DMS79 (cell line): Measurements from ENCODE around the gene FMN1.
"Not testable (repeated sequence)": the region's sequence is repeated elsewhere in the genome, so short reads cannot be mapped to it uniquely, and the experiment has no call there.

ENCODE experiments used
- DNase-seq: peaks from one replicate; lab custom pipeline; 2025; lab: John Stamatoyannopoulos, UW

Gene FMN1

DNA sequence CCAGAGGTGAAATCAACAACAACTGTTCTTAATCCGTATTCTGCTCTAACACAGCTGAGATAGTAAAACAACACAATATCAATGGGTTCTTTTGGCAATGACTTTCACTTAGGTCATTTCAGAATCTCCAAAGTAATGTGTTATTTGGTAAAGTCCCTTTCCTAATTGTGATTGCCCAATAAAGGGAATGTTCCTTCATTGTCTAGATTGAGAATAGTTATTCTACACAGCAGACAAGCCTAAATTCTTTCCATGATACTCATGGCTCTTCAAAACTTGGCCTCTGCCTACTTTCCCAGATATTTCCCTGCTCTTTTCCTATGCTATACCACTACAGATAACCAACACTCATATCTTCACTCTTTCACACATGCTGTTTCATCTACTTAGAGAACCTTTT is 219.8 kb downstream of the FMN1 start:
- no peak for DNase-seq

DNA sequence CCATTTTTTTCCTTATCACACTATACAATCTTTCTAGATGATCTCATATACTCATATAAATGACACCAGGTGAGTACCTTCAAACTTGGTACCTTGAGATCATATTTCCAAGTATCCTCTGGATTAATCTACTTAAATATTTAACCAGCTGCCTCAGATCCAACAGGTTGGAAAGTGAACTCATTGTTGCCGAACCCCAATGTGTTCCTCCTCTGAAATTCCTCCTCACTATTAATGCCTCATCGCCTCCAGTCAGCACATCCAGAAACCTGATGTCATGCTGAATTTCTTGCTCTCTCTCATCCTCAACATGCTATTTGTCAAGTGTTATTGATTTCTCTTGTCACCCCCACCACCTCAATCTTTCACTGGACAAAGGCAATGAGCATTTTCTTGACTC is 221.8 kb downstream of the FMN1 start:
- DNase-seq, result no peak

GRCh38 chr15:32970847-32971246 is 223.7 kb downstream of the FMN1 start:
- no peak for DNase-seq

DNA sequence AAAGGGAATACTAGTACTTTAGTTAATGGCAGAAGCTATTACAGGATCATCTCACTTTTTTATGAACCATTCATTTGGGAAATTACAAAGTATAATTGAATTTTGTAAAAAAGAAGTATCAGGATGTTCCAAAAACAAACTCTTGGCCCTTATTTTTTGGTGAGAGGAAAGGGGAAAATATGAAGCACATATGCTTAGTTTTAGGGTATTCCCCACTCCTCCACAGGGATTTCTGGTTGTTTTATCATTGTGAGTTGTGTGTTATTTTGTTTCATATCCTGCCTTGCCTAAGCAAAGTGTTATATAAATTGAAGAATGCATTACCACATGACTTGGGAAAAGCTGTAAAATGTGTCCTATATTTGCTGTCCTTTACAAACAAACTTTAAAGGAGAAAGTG is 227.0 kb downstream of the FMN1 start:
- no peak for DNase-seq

DNA sequence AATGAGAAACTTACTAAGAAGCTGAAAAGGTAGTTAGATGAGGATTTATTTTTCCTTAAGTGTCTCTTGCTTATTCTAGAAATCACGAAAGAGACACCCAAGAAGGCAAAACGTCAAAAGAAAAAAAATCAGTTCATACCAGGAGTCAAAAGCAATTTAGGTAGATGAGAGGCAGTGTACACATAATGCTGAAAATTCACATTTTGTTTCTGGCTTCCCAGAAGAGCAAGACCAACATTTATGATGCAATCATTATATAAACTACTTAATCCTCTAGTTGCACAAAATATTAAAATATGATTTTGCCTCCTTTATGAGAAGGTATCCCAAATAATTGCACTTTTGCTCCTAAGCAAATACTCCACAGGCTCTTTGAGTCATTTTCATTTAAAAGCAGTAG is 228.0 kb downstream of the FMN1 start:
- DNase-seq, result no peak

- no peak for DNase-seq
Observed at GRCh38 chr15:32965897-32966296, 228.6 kb downstream of the FMN1 start.

GRCh38 chr15:32959077-32959476 is 235.4 kb downstream of the FMN1 start:
- peak; percentile 11 for DNase-seq

DNA sequence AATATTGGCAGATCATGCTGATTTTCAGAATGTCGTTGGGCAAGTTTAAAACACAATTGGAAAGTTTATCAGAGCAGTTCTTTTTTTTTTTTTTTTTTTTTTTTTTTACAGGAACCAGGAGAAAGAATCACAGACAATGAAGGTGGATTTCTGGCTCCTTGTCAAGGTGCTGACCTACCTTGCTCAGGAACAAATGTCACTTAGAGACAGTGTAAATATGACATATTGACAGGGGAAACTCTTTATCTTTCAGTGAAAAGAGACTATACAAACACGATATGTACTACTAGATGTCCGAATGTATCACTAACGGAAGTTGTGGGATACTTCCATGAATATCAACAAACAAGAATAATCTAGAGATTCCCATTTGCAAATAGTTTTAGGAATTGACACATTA is 237.3 kb downstream of the FMN1 start:
- DNase-seq, result no peak

DNA sequence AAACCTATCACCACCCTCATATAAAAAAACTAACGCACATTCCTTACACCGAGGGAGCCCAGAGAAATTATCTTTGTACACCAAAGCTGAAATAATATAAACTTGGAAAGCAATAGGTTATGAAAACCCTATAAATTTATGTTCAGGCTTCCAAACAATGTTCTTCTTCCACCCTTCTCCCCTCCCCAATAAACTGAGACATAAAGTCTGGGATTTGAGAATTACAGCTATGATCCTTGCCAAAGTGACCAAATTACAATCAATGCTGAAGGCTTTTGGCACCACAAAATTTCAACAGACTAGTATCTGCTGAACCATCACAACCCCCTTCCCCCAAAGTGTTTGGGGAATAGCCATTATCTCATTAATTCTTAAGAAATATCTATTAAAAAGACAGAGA is 237.8 kb downstream of the FMN1 start:
- DNase-seq, result no peak

GRCh38 chr15:32956006-32956405 is 238.5 kb downstream of the FMN1 start:
- no peak for DNase-seq

DNA sequence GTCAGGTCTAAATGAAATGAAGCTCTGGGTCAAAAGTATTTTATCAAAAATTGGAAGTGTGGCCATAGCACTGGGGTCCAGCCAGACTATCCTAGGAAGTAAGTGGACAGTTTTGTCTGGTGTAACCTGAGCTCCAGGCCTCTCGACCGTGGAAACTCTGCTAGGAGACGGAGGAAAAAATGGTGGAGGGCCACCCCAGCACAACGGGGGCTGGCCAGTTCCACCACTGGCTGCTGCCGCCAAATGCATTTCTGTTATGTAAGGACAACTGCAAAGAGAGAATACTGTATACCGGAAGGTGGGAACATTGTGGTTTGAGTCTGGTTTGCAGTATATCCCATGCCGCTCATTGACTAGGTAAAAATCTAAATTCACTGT is 241.0 kb downstream of the FMN1 start:
- no peak for DNase-seq

DNA sequence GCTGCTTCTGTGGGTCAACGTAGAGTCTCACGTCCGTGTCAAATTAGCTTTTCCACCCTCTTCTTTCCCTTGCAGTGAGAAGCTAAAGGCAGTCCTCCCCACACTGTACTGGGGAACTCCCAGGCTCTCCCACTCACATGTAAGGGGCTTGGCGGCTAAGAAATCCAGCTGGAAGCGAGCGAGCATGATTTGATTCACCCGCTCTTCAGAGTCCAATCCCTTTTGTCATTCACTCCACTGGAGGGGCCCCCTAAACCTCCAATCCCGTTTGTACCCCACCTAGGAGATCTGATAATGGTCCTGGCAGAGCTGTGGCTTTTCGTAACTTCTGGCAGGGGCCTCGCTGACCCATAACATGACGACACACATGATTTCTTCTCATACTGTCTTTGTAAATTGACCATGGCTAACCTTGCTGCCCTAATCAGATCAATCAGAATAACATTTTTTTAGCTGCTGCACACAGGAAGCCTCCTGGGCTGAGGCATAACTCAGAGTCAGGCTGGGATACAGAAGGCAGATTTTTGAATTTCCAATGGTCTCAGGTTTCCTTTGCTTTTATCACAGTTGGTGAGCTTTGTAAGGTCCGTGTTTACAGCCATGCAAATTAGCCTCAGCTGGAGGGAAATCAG is 241.5 kb downstream of the FMN1 start:
- DNase-seq, result no peak

- DNase-seq, result no peak
Observed at GRCh38 chr15:32951736-32952464, 242.6 kb downstream of the FMN1 start.

DNA sequence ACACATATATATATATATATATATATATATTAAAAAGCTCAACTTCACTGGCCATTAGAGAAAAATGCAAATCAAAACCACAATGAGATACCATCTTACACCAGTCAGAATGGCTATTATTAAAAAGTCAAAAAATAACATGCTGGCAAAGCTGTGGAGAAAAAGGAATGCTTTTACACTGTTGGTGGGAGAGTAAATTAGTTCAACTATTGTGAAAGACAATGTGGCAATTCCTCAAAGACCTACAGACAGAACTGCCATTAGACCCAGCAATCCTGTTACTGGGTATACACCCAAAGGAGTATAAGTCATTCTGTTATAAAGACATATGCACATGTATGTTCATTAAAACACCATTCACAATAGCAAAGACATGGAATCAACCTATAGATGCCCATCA is 244.5 kb downstream of the FMN1 start:
- not testable (repeated sequence) for DNase-seq

DNA sequence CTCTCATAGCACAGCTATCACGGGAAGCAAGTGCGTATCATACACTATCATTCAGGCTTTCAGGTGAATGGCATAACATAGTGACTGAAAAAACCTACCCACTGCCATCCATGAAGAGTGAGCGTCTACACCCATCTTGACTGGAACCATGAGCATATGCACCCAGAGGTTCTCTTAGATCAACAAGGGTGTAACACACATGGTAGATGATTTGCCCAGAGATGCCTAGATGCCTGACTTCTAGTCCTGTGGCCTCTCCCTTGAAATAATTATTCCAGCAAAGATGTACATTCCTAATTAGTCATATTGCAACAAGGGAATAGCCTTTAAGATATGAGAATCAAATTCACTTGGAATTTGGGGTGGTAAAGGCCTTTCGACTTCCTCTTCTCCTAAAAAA is 248.3 kb downstream of the FMN1 start:
- no peak for DNase-seq

GRCh38 chr15:32944431-32944830 is 250.1 kb downstream of the FMN1 start:
- no peak for DNase-seq

DNA sequence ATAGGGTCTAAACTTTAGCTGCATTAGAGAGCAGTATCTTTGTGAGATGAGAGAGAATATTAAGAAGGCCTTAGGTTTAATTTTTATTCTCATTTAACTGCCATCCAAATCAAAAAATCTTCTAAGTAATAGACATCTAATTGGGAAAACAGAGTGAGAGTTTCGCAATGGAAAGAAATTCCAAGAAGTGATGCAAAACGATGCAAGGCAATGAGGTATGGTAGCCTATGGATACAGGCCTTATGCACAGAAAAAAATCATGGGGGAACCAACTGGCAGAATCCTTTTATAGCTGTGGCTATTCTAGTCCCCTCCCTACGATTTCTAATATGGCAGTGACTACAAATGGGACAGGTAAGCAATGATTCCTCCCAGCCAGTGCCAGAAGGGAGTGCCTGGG is 250.8 kb downstream of the FMN1 start:
- no peak for DNase-seq

DNA sequence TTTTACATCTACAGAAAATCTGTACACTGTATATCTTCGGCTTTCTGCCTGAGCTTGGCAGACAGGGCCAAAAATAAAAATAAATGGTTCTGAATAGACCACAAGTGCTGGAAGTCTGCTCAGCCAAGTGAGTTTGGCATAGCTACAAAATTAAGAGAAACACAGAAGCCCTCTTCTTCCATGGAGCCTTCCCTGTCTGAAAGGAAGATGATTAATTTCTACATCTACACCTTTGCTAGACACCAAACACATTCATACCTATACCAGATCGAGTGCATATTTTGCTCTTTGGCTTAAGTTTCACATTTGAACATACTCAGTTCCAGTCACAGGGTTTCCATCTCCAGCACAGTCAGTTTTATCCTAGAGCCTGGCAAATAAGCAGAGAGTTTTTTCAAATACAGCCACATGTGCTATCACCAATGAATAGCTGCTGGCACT is 252.1 kb downstream of the FMN1 start:
- DNase-seq, result no peak

- no peak for DNase-seq
Observed at GRCh38 chr15:32941823-32942222, 252.7 kb downstream of the FMN1 start.

- DNase-seq, result no peak
Observed at GRCh38 chr15:32936976-32937375, 257.5 kb downstream of the FMN1 start.

DNA sequence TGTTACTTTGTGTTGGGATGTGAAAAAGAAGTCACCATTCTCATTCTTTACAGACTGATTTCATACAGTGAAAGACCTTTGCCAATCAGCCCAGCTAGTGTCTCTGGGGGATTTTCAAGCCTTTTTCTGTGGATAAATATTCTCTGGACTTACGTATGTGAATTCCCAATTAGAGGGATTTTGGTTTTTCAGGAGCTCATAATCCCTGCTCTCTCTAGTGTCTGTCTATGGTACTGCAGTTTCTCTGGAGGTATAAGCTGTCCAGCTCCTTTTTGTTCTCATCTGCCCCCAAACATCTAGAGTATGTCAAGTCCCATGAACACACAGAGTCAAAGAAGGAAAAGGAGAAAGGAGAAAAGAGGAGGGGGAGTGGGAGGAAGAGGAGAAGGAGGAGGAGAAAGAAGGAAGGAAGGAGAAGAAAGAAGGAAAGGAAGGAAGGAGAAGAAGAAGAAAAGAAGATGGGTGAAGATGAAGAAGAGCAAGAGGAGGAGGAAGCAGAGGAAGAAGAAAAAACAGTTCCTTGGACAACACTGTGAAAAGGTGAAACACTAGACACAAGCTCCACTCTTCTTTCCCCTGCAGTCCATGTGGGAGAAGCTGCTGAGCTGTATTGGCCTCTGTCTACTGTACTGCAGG is 258.1 kb downstream of the FMN1 start:
- DNase-seq, result no peak

DNA sequence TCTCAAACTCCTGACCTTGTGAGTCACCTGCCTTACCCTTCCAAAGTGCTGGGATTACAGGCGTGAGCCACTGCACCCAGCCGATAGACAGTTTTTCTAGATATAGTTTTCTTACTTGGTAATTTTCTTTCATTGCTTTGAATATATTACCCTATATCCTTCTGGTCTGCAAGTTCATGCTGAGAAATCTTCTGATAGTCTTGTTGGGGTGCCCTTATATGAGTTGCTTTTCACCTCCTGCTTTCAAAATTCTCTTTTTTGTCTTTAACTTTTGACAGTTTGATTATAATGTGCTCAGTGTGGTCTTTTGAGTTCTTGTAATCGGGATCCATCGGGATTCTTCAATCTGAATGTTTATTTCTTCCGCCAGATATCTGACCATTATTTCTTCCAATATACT is 259.4 kb downstream of the FMN1 start:
- no peak for DNase-seq

GRCh38 chr15:32933236-32933635 is 261.3 kb downstream of the FMN1 start:
- no peak for DNase-seq

- no peak for DNase-seq
Observed at GRCh38 chr15:32928876-32929275, 265.6 kb downstream of the FMN1 start.
